ENCODE data around the gene MINDY3. TPM values are rescaled to one million over a fixed set of nuclear protein-coding genes. Genes with fewer than 3 reads are reported as not detected.

Gene MINDY3
- total RNA-seq, 4 donors from 2014 or later, result 19.6 to 38.6 (median 24.2) TPM

DNA sequence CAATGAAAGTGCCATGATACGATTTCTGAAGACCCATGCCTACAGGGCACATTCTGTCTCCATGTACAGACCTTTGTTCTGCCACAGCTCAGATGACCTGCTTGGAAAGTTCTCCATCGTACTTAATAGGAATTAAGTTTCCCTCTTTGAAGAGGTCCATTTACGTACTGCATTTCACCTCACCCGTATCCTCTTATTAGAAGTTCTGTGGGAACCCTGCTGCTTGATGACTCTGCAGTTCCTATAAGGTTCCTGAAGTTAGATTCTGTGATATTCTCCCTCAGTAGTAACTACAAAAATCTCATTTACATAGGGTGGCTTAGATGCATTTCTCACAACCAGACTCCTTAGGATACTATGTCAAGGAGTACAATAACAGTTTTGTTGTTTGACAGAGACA lies 50.9 kb downstream of the MINDY3 start:
- no peak for DNase-seq (ENCODE audit: low spot score)
- TF ChIP-seq, protein P1, sequence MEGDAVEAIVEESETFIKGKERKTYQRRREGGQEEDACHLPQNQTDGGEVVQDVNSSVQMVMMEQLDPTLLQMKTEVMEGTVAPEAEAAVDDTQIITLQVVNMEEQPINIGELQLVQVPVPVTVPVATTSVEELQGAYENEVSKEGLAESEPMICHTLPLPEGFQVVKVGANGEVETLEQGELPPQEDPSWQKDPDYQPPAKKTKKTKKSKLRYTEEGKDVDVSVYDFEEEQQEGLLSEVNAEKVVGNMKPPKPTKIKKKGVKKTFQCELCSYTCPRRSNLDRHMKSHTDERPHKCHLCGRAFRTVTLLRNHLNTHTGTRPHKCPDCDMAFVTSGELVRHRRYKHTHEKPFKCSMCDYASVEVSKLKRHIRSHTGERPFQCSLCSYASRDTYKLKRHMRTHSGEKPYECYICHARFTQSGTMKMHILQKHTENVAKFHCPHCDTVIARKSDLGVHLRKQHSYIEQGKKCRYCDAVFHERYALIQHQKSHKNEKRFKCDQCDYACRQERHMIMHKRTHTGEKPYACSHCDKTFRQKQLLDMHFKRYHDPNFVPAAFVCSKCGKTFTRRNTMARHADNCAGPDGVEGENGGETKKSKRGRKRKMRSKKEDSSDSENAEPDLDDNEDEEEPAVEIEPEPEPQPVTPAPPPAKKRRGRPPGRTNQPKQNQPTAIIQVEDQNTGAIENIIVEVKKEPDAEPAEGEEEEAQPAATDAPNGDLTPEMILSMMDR (IDR thresholded peaks at IDR 0.05), result no peak
- ATAC-seq (ENCODE audit: low FRiP score), result no peak

DNA sequence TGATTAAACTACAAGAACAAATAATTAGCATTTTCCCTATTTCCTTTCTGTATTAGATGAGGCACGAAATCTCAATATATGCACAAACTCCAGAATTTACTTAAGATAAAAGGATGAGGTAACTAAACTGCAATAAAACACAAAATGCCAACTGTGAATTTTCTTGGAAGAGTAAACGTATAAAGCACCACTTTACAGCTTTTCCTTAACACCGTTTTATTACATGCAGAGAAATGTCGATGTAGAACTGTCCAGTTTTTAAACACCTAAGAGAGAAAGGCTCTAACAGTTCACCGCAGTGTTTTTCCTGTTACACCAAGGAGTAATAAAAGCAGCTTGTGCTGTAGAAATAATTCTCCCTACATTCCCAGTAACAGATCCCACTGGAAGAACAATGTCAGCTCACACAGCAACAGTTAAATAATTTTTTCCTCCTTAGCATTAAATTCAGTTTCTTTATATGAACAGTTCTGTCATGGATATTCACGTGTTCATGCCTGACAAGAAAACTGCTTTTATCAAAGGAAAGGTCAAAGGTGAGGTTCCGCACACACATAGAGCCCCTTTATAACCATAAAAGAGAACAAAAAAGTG lies 52.0 kb downstream of the MINDY3 start:
- TF ChIP-seq, protein P1 (IDR thresholded peaks at IDR 0.05), result no peak
- ATAC-seq (ENCODE audit: low FRiP score) (no peak), DNase-seq (ENCODE audit: low spot score) (no peak)

DNA sequence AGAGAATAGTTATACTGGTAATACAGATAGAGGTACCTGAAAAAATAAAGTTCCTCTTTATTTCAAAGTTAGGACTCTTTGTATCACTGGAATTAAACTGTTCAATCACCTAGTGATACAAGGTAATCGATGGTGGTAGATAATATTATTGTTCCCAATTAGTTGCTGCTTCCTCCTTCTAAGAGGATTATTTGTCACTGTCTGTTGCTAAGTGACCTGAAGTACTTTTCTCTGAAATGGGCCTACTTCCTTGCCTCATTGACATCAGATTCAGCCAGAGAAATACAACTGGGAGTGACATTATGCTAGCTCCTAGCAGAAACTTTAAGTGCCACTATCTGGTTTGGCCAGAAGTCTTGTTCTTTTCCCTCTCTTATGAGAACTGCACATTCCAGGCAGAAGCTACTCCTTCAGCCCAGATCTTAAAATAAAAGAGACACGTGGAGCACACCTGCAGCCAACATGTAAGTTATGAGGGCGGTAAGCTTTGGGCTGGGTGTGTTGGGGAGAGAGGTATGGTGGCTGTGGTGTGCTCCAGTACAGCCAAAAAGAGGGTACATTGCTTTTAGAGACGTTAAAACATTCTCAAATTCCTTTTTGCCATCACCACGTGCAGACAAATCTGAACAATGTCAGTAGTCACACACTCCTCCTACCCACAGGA lies 54.8 kb downstream of the MINDY3 start:
- DNase-seq (ENCODE audit: low spot score) (no peak), ATAC-seq (ENCODE audit: low FRiP score) (no peak)
- TF ChIP-seq, protein P1 (IDR thresholded peaks at IDR 0.05), result no peak

DNA sequence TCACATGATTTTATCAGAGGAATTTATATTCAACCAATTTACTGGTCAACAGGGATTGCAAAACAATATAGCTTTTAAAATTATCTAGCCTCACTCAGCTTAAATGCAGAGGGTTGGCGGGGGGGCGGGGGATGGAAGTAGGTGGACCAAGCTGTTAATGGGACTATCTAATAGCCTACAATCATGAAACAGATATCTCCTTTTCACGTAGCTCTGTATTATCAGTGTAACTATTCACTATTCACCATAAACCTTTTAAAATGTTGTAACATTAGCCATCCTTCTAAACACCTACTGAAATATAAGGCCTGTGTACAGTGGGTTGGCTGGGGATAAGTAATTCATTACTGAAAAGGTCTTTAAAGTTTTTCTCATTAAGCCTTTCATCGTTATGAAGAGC lies 56.2 kb downstream of the MINDY3 start:
- TF ChIP-seq, protein P1 (IDR thresholded peaks at IDR 0.05), result no peak
- DNase-seq (ENCODE audit: low spot score) (no peak), ATAC-seq (ENCODE audit: low FRiP score) (no peak)

DNA sequence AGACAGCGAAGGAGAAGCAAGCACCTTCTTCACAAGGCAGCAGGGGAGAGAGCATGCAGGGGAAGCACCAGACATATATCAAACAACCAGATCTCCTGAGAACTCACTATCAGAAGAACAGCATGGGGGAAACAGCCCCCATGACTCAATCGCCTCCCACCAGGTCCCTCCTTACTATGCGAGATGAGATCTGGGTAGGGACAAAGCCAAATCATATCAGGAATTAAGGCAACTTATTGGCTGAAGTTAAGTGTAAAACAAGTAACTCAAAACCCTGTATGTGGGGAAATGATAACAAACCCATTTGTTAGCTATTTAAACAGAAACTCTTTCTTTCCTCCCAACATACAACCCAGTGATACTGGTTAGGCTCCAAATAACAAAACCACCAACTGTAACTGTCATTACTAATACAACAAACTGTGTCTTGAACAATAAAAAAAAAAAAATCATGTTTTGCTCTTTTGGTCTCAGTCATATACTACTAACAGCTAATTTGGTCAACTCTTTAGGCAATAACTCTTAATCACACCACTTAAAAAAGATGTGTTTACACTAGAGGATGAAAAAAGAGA lies 57.8 kb downstream of the MINDY3 start:
- TF ChIP-seq, protein P1 (IDR thresholded peaks at IDR 0.05), result no peak
- no peak for DNase-seq (ENCODE audit: low spot score)
- no peak for ATAC-seq (ENCODE audit: low FRiP score)

DNA sequence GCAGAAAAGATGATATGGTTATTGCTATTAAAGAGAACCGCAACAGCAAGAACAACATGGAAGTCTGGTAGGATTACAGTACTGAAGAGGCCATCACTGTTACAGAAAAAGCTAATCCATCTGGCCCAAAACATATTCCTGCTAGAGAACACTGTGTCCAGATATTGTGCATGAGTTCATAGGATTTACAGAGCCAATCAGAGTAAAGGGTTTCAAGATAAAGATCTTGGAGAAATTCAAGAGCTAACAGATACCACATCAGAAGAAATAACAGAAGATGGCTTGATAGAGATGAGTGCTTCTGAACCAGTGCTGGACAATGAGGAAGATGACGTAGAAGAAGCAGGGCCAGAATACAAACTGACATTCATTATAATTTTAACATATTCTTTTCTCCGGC lies 58.7 kb downstream of the MINDY3 start:
- TF ChIP-seq, protein P1 (IDR thresholded peaks at IDR 0.05), result no peak
- no peak for DNase-seq (ENCODE audit: low spot score)
- ATAC-seq (ENCODE audit: low FRiP score), result no peak

DNA sequence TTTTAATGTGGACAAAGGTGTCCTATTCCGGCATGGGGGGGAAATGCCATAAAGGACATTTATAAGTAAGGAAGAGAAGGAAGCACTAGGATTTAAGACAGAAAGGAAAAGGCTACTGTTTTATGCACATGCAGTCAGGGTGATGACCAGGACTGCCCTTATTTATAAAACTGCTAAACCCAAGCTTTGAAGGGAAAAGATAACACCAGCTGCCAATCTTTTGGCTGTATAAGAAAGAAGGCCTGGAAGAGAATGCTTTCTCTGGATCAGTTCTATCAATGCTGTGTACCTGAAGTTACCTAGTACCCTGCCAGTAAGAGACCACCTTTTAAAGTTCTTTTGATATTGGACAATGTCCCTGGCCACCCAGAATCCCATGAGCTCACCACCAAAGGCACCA lies 59.2 kb downstream of the MINDY3 start:
- TF ChIP-seq, protein P1 (IDR thresholded peaks at IDR 0.05), result no peak
- DNase-seq (ENCODE audit: low spot score) (no peak), ATAC-seq (ENCODE audit: low FRiP score) (no peak)
